ENCODE measurements around the gene CFP. TPM values are rescaled to one million over a fixed set of nuclear protein-coding genes. Genes with fewer than 3 reads are reported as not detected.

CFP gene
- total RNA-seq, 1 experiment from 2014 or later, result 0.48 TPM

GRCh38 chrX:47577901-47578300 is 51.8 kb downstream of the CFP start:
- no peaks in the 10 kb centered on the region for H3K4me1 ChIP-seq (replicated peaks; ENCODE audit: insufficient read depth)
- H2AFZ ChIP-seq, result no peak overlapping the region
- no peaks in the 10 kb centered on the region for H4K20me1 ChIP-seq (ENCODE audit: insufficient read depth)
- TF ChIP-seq EZH2 (IDR thresholded peaks at IDR 0.05; ENCODE audit: low read depth), result no peak
- no peak for TF ChIP-seq CTCF (conservative IDR thresholded peaks at IDR 0.05)
- no peaks in the 10 kb centered on the region for H3K79me2 ChIP-seq (ENCODE audit: low read depth)
- no peaks in the 10 kb centered on the region for H3K9me2 ChIP-seq (ENCODE audit: insufficient read depth)
- no peaks in the 10 kb centered on the region for H3K9me3 ChIP-seq (ENCODE audit: insufficient read depth, low read depth)
- no peak overlapping the region for H3K4me2 ChIP-seq
- no peaks in the 10 kb centered on the region for H3K27me3 ChIP-seq (ENCODE audit: insufficient read depth, low read depth)
- no TSS peak for BruUV-seq (replicated peaks)
- no peak for DNase-seq
- ChIA-PET CTCF (no interaction called here), POLR2A (ENCODE audit: unreplicated experiment) (no interaction called here)
- H3K27ac ChIP-seq, result no peak overlapping the region
- H3F3A ChIP-seq (ENCODE audit: insufficient read depth, low read depth), result no peaks in the 10 kb centered on the region
- H3K36me3 ChIP-seq (ENCODE audit: low read depth), result no peaks in the 10 kb centered on the region
- no peak overlapping the region for H3K4me3 ChIP-seq
- intact Hi-C loops (cut with micrococcal nuclease; ENCODE audit: unreplicated experiment), result no loop called here

- no peaks in the 10 kb centered on the region for H3K36me3 ChIP-seq (ENCODE audit: low read depth)
- no peak overlapping the region for H3K27ac ChIP-seq
- no peak for DNase-seq
- H3K4me2 ChIP-seq, result no peak overlapping the region
- no peaks in the 10 kb centered on the region for H4K20me1 ChIP-seq (ENCODE audit: insufficient read depth)
- no peaks in the 10 kb centered on the region for H3F3A ChIP-seq (ENCODE audit: insufficient read depth, low read depth)
- ChIA-PET POLR2A (ENCODE audit: unreplicated experiment) (no interaction called here), CTCF (no interaction called here)
- no TSS peak for BruUV-seq (replicated peaks)
- H2AFZ ChIP-seq, result no peak overlapping the region
- H3K9me2 ChIP-seq (ENCODE audit: insufficient read depth), result no peaks in the 10 kb centered on the region
- H3K79me2 ChIP-seq (ENCODE audit: low read depth), result no peaks in the 10 kb centered on the region
- H3K27me3 ChIP-seq (ENCODE audit: insufficient read depth, low read depth), result no peaks in the 10 kb centered on the region
- no peaks in the 10 kb centered on the region for H3K4me1 ChIP-seq (replicated peaks; ENCODE audit: insufficient read depth)
- TF ChIP-seq EZH2 (IDR thresholded peaks at IDR 0.05; ENCODE audit: low read depth), result no peak
- TF ChIP-seq CTCF (conservative IDR thresholded peaks at IDR 0.05), result no peak
- H3K4me3 ChIP-seq, result no peak overlapping the region
- intact Hi-C loops (cut with micrococcal nuclease; ENCODE audit: unreplicated experiment), result no loop called here
- H3K9me3 ChIP-seq (ENCODE audit: insufficient read depth, low read depth), result no peaks in the 10 kb centered on the region
These were observed 52.3 kb downstream of the CFP start for GRCh38 chrX:47577424-47577823.

DNA sequence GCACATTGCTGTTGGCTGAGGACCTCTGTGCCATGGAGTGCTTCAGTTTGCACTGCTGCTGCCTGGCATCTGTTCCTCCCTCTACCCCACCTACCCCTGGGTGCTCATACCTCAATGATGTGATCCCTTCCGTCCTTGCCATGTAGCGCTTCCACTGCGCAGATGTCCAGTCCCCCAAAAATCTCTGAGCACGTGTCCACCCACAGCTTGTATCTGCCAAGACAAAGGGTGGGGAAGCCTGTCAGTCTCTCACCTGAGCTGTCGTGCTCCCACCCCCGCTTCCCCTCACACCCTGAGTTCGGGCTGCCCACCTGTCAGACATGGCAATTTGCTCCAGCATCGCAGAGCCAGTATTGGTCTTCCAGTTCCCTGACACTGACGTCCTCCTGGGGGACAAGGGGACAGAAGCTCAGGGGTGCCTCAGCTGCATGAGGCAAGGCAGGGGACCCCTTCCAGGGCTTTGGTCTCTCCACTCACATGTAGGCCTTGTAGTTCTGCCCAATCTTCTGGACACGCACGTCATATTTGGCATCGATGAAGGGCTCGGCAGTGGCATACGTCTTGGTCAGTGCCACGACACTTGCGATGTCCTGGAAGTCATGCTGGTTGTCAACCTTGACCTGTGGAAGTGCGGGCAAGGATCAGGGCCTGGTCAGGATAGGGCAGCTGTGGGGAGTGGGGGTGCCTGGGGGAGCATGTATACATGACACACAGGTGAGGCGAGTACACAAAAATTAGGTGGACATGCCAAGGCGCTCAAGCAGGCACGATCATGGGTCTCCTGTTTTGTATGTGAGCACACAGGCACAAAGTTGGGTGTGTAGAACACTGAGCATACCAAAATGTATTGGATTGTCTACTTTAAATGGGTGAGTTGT is 53.5 kb downstream of the CFP start:
- Histone ChIP-seq H3K36me3 (ENCODE audit: low read depth) (no peaks in the 10 kb centered on the region), H3K27me3 (ENCODE audit: insufficient read depth, low read depth) (no peaks in the 10 kb centered on the region), H3F3A (ENCODE audit: insufficient read depth, low read depth) (no peaks in the 10 kb centered on the region), H3K9me3 (ENCODE audit: insufficient read depth, low read depth) (no peaks in the 10 kb centered on the region), H4K20me1 (ENCODE audit: insufficient read depth) (no peaks in the 10 kb centered on the region), H3K79me2 (ENCODE audit: low read depth) (no peaks in the 10 kb centered on the region), H3K9me2 (ENCODE audit: insufficient read depth) (no peaks in the 10 kb centered on the region), H3K4me3 (no peak overlapping the region), H3K4me1 (replicated peaks; ENCODE audit: insufficient read depth) (no peaks in the 10 kb centered on the region), H3K27ac (no peak overlapping the region), H3K4me2 (no peak overlapping the region), H2AFZ (no peak overlapping the region)
- DNase-seq, result no peak
- intact Hi-C loops (cut with micrococcal nuclease; ENCODE audit: unreplicated experiment), result no loop called here
- BruUV-seq (replicated peaks), result no TSS peak
- no peak for TF ChIP-seq EZH2 (IDR thresholded peaks at IDR 0.05; ENCODE audit: low read depth)
- TF ChIP-seq CTCF (conservative IDR thresholded peaks at IDR 0.05), result no peak
- POLR2A ChIA-PET (ENCODE audit: unreplicated experiment), result no interaction called here
- CTCF ChIA-PET, result no interaction called here

All from PC-9 (cell line).